Measurements from ENCODE around the gene NTRK3.

GRCh38 chr15:88239594-88239993 is 16.9 kb downstream of the NTRK3 start:
- no peak for TF ChIP-seq POLR2A (IDR thresholded peaks at IDR 0.05)
- TF ChIP-seq, protein P1, sequence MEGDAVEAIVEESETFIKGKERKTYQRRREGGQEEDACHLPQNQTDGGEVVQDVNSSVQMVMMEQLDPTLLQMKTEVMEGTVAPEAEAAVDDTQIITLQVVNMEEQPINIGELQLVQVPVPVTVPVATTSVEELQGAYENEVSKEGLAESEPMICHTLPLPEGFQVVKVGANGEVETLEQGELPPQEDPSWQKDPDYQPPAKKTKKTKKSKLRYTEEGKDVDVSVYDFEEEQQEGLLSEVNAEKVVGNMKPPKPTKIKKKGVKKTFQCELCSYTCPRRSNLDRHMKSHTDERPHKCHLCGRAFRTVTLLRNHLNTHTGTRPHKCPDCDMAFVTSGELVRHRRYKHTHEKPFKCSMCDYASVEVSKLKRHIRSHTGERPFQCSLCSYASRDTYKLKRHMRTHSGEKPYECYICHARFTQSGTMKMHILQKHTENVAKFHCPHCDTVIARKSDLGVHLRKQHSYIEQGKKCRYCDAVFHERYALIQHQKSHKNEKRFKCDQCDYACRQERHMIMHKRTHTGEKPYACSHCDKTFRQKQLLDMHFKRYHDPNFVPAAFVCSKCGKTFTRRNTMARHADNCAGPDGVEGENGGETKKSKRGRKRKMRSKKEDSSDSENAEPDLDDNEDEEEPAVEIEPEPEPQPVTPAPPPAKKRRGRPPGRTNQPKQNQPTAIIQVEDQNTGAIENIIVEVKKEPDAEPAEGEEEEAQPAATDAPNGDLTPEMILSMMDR (IDR thresholded peaks at IDR 0.05): no peak
